GM13976 (cell line): ENCODE results near the gene BABAM2.
"Not testable (repeated sequence)": the region's sequence is repeated elsewhere in the genome, so short reads cannot be mapped to it uniquely, and the experiment has no call there.

Experiments
- DNase-seq: peaks from one replicate; pipeline ENCODE4 v3.0.0; 2012; ENCODE audit warnings: low spot score
- CTCF ChIP-seq: IDR thresholded peaks from 2 replicates; pipeline ENCODE4 v1.5.1; 2012; ENCODE audit warnings: borderline replicate concordance, mild to moderate bottlenecking; ENCODE audit not compliant: insufficient read depth; ENCODE audit errors: extremely low read depth, missing control alignments, control extremely low read depth
- in situ Hi-C: fragments of 300-500 bp; cut with MboI; formaldehyde crosslinking; loops from one replicate; pipeline ENCODE4 v1.12.0; 2022; ENCODE audit warnings: low sequenced_read_pairs, mixed read lengths, inconsistent platforms; ENCODE audit not compliant: unreplicated experiment

The BABAM2 gene

GRCh38 chr2:28326881-28327505, 436.5 kb downstream of the BABAM2 start:
- in situ Hi-C loops = no loop called here
- TF ChIP-seq CTCF = no peak
- no peak for DNase-seq

GRCh38 chr2:28327581-28327955, 437.0 kb downstream of the BABAM2 start:
- in situ Hi-C loops = no loop called here
- no peak for TF ChIP-seq CTCF
- DNase-seq = no peak

GRCh38 chr2:28327956-28328922, 437.7 kb downstream of the BABAM2 start:
- TF ChIP-seq CTCF = no peak
- in situ Hi-C loops = no loop called here
- no peak for DNase-seq

- no peak for TF ChIP-seq CTCF
- DNase-seq = no peak
- in situ Hi-C loops = no loop called here
Observed at GRCh38 chr2:28329184-28329583, 438.7 kb downstream of the BABAM2 start.

- in situ Hi-C loops, DNase-seq: not testable (repeated sequence)
Observed at GRCh38 chr2:28330722-28331121, 440.2 kb downstream of the BABAM2 start.

- in situ Hi-C loops, DNase-seq: not testable (repeated sequence)
Observed at GRCh38 chr2:28331797-28332196, 441.3 kb downstream of the BABAM2 start.

- in situ Hi-C loops = no loop called here
- no peak for DNase-seq
- no peak for TF ChIP-seq CTCF
Observed at GRCh38 chr2:28332696-28333095, 442.2 kb downstream of the BABAM2 start.
